ENCODE data around the gene PTPN1.

Gene PTPN1

DNA sequence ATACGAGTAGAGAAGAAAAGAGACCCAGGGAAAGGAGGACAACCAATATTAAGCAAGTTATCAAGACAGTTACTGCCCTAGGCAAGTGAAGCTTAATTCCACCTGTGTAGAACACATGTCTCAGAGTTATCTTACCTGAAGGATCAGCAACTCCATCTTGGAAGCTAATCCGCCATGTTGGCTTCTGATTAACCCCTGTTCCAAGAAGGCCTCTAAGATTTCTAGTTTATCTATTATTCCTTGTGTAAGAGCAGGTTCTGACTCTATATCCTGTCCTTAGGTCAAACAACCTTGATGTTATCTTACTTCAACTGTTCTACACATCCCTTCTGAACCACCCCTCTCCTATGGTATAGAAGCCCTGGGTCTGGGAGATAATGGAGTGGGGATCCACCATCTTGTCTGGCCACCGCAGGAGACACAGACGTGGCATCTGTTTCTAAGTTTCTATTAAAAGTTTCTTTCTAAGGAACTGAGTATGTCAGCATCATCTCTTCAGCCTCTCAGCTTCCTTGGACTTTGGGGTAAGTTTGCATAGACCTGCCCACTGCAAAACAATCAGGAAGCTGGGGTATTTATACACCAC lies 27.7 kb upstream of the PTPN1 start:
- no peaks in the 10 kb centered on the region for H3K79me2 ChIP-seq (ENCODE audit: control insufficient read depth, insufficient read depth, low read length, unreplicated experiment)
- no peak overlapping the region for H2AFZ ChIP-seq (ENCODE audit: low read length, unreplicated experiment)
- no peak overlapping the region; the same call in 1 of the 2 replicates for H3K4me3 ChIP-seq (ENCODE audit: low read depth, low read length)
- no peak overlapping the region for H3K27ac ChIP-seq (ENCODE audit: low read depth, low read length)
- H3K27me3 ChIP-seq (ENCODE audit: insufficient read depth, low read length): no peaks in the 10 kb centered on the region
- H3K4me1 ChIP-seq (ENCODE audit: control insufficient read depth, insufficient read depth, low read length, unreplicated experiment): peaks cover 13% of the 10 kb centered on the region
- H3K36me3 ChIP-seq (ENCODE audit: insufficient read depth, low read length): no peaks in the 10 kb centered on the region

DNA sequence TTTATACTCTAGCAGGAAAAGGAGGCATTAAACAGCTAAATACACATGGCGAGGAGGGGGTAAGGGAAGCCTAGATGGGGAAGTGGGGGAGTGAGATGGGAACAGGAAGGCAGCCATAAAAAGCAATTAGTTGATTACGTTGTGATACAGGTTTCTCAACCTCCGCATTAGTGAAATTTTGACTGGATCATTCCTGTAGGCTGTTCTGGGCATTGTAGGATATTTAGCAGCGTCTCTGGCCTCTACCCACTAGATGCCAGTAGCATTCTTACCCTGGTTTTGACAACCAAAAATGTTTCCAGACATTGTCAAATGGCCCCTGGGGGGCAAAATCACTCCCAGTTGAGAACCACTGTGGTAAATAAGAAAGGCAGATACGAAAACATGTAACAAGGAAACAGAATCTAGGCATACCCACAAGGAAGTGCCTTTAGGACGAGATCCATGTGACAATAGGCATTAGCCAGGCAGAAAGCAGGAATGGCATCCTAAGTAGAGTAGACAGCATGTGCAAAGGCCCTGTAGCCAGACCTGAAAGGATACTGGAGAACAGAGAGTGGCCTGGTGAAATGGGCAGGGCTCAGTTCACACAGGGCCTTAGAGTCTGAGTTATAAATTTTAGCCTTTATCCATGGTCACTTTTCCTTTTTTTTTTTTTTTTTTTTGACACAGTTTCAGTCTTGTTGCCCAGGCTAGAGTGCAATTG lies 25.8 kb upstream of the PTPN1 start:
- Histone ChIP-seq H3K79me2 (ENCODE audit: control insufficient read depth, insufficient read depth, low read length, unreplicated experiment) (no peaks in the 10 kb centered on the region), H3K27ac (ENCODE audit: low read depth, low read length) (peak overlapping the region; percentile 88), H3K36me3 (ENCODE audit: insufficient read depth, low read length) (no peaks in the 10 kb centered on the region), H3K27me3 (ENCODE audit: insufficient read depth, low read length) (no peaks in the 10 kb centered on the region), H3K4me3 (ENCODE audit: low read depth, low read length) (peak overlapping the region; percentile 70), H2AFZ (ENCODE audit: low read length, unreplicated experiment) (peak overlapping the region; percentile 40), H3K4me1 (ENCODE audit: control insufficient read depth, insufficient read depth, low read length, unreplicated experiment) (peaks cover 13% of the 10 kb centered on the region)

DNA sequence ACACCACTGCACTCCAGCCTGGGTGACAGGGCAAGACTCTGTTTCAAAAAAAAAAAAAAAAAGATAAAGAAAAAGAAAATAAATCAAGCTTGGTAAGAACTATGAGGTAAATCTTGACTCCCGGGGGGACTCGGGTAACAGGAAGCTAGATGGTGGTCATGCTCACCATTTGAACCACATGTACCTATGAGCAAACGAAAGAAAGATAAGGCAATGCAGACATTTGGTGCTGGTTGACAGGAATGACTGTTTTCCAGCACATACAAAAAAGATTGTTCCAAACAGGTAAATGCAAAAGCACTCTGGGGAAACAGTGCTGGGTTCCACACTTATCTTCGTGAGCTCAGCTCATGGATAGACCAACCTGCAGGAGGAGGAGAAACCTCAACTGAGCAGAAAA lies 22.8 kb upstream of the PTPN1 start:
- Histone ChIP-seq H2AFZ (ENCODE audit: low read length, unreplicated experiment) (no peak overlapping the region), H3K4me3 (ENCODE audit: low read depth, low read length) (no peak overlapping the region), H3K4me1 (ENCODE audit: control insufficient read depth, insufficient read depth, low read length, unreplicated experiment) (peaks cover 19% of the 10 kb centered on the region), H3K27me3 (ENCODE audit: insufficient read depth, low read length) (no peaks in the 10 kb centered on the region), H3K27ac (ENCODE audit: low read depth, low read length) (no peak overlapping the region), H3K79me2 (ENCODE audit: control insufficient read depth, insufficient read depth, low read length, unreplicated experiment) (no peaks in the 10 kb centered on the region), H3K36me3 (ENCODE audit: insufficient read depth, low read length) (no peaks in the 10 kb centered on the region)

DNA sequence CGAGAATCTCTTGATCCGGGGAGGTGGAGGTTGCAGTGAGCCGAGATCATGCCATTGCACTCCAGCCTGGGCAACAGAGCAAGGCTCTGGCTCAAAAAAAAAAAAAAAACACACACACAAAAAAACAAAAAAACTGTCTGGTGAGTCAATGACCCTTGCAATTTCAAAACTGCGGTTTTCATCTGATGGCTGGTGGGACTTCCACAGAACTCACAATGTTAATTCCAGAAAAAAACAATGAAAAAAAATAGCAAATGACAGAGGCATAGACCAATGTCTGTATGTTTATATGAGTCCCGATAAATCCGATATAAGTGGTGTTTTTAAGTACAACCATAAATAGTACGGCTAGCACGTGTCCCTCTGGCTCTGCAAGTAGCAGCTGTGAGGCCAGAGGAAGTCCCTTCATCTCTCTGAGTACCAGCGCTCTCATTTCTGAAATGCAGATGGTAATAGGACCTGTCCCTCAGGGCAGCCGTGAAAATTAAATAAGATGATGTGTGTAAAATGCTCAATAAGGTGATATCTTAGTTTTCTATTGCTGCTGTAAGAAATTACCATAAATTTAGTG lies 21.9 kb upstream of the PTPN1 start:
- peaks cover 26% of the 10 kb centered on the region for H3K4me1 ChIP-seq (ENCODE audit: control insufficient read depth, insufficient read depth, low read length, unreplicated experiment)
- no peak overlapping the region for H3K27ac ChIP-seq (ENCODE audit: low read depth, low read length)
- no peak overlapping the region for H2AFZ ChIP-seq (ENCODE audit: low read length, unreplicated experiment)
- H3K4me3 ChIP-seq (ENCODE audit: low read depth, low read length): no peak overlapping the region
- no peaks in the 10 kb centered on the region for H3K79me2 ChIP-seq (ENCODE audit: control insufficient read depth, insufficient read depth, low read length, unreplicated experiment)
- H3K27me3 ChIP-seq (ENCODE audit: insufficient read depth, low read length): no peaks in the 10 kb centered on the region
- H3K36me3 ChIP-seq (ENCODE audit: insufficient read depth, low read length): no peaks in the 10 kb centered on the region

- H2AFZ ChIP-seq (ENCODE audit: low read length, unreplicated experiment): no peak overlapping the region
- H3K36me3 ChIP-seq (ENCODE audit: insufficient read depth, low read length): no peaks in the 10 kb centered on the region
- no peak overlapping the region for H3K4me3 ChIP-seq (ENCODE audit: low read depth, low read length)
- peak overlapping the region; percentile 36; the same call in 1 of the 2 replicates for H3K27ac ChIP-seq (ENCODE audit: low read depth, low read length)
- H3K27me3 ChIP-seq (ENCODE audit: insufficient read depth, low read length): no peaks in the 10 kb centered on the region
- H3K4me1 ChIP-seq (ENCODE audit: control insufficient read depth, insufficient read depth, low read length, unreplicated experiment): peaks cover 25% of the 10 kb centered on the region
- H3K79me2 ChIP-seq (ENCODE audit: control insufficient read depth, insufficient read depth, low read length, unreplicated experiment): no peaks in the 10 kb centered on the region
Observed at GRCh38 chr20:50491168-50491567, 19.0 kb upstream of the PTPN1 start.

GRCh38 chr20:50491926-50492634 lies 18.1 kb upstream of the PTPN1 start:
- no peaks in the 10 kb centered on the region for H3K36me3 ChIP-seq (ENCODE audit: insufficient read depth, low read length)
- no peaks in the 10 kb centered on the region for H3K79me2 ChIP-seq (ENCODE audit: control insufficient read depth, insufficient read depth, low read length, unreplicated experiment)
- no peak overlapping the region for H2AFZ ChIP-seq (ENCODE audit: low read length, unreplicated experiment)
- peak overlapping the region; percentile 77 for H3K27ac ChIP-seq (ENCODE audit: low read depth, low read length)
- no peaks in the 10 kb centered on the region for H3K27me3 ChIP-seq (ENCODE audit: insufficient read depth, low read length)
- H3K4me3 ChIP-seq (ENCODE audit: low read depth, low read length): no peak overlapping the region
- H3K4me1 ChIP-seq (ENCODE audit: control insufficient read depth, insufficient read depth, low read length, unreplicated experiment): peaks cover 33% of the 10 kb centered on the region

GRCh38 chr20:50493881-50494253 lies 16.3 kb upstream of the PTPN1 start:
- H3K27me3 ChIP-seq (ENCODE audit: insufficient read depth, low read length): no peaks in the 10 kb centered on the region
- peaks cover 48% of the 10 kb centered on the region for H3K4me1 ChIP-seq (ENCODE audit: control insufficient read depth, insufficient read depth, low read length, unreplicated experiment)
- peak overlapping the region; percentile 77; the same call in 1 of the 2 replicates for H3K27ac ChIP-seq (ENCODE audit: low read depth, low read length)
- H3K4me3 ChIP-seq (ENCODE audit: low read depth, low read length): no peak overlapping the region
- no peaks in the 10 kb centered on the region for H3K79me2 ChIP-seq (ENCODE audit: control insufficient read depth, insufficient read depth, low read length, unreplicated experiment)
- no peak overlapping the region for H2AFZ ChIP-seq (ENCODE audit: low read length, unreplicated experiment)
- no peaks in the 10 kb centered on the region for H3K36me3 ChIP-seq (ENCODE audit: insufficient read depth, low read length)

- no peaks in the 10 kb centered on the region for H3K27me3 ChIP-seq (ENCODE audit: insufficient read depth, low read length)
- no peaks in the 10 kb centered on the region for H3K79me2 ChIP-seq (ENCODE audit: control insufficient read depth, insufficient read depth, low read length, unreplicated experiment)
- H3K36me3 ChIP-seq (ENCODE audit: insufficient read depth, low read length): no peaks in the 10 kb centered on the region
- no peak overlapping the region for H2AFZ ChIP-seq (ENCODE audit: low read length, unreplicated experiment)
- peaks cover 49% of the 10 kb centered on the region for H3K4me1 ChIP-seq (ENCODE audit: control insufficient read depth, insufficient read depth, low read length, unreplicated experiment)
- no peak overlapping the region for H3K4me3 ChIP-seq (ENCODE audit: low read depth, low read length)
- no peak overlapping the region for H3K27ac ChIP-seq (ENCODE audit: low read depth, low read length)
Observed at GRCh38 chr20:50494428-50494827, 15.8 kb upstream of the PTPN1 start.

DNA sequence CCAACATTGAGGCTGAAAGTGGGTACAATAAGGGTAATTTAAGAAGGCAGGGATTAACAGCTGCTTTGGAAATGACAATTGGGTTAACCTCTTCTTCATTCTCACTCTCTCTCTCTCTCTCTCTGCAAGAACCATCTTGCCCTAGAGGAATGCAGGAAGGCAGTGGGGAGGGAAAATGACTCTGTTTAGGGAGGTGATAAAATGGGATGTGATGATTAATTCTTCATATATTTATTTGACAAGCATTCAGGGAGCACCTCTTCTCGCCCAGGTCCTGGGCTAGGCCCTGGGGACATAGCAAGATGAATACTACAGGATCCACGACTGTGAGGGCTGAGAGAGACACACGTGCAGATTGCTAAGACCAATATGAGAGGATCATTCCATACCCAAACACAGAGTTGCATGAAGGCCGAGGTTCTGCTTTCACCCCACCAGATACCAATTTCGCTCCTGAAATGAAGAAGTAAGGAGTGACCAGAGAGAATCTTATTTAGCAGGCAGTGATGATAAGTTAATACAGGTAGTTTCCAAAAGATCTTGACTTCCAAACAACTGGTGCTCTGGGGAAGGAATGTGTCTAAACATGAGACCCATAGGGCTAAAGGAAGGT lies 13.3 kb upstream of the PTPN1 start:
- H3K4me1 ChIP-seq (ENCODE audit: control insufficient read depth, insufficient read depth, low read length, unreplicated experiment): peaks cover 40% of the 10 kb centered on the region
- H2AFZ ChIP-seq (ENCODE audit: low read length, unreplicated experiment): peak overlapping the region; percentile 85
- no peaks in the 10 kb centered on the region for H3K36me3 ChIP-seq (ENCODE audit: insufficient read depth, low read length)
- peak overlapping the region; percentile 92 for H3K27ac ChIP-seq (ENCODE audit: low read depth, low read length)
- H3K79me2 ChIP-seq (ENCODE audit: control insufficient read depth, insufficient read depth, low read length, unreplicated experiment): no peaks in the 10 kb centered on the region
- no peaks in the 10 kb centered on the region for H3K27me3 ChIP-seq (ENCODE audit: insufficient read depth, low read length)
- H3K4me3 ChIP-seq (ENCODE audit: low read depth, low read length): no peak overlapping the region

- peak overlapping the region; percentile 92 for H3K27ac ChIP-seq (ENCODE audit: low read depth, low read length)
- no peaks in the 10 kb centered on the region for H3K79me2 ChIP-seq (ENCODE audit: control insufficient read depth, insufficient read depth, low read length, unreplicated experiment)
- no peak overlapping the region for H3K4me3 ChIP-seq (ENCODE audit: low read depth, low read length)
- no peaks in the 10 kb centered on the region for H3K27me3 ChIP-seq (ENCODE audit: insufficient read depth, low read length)
- no peak overlapping the region for H2AFZ ChIP-seq (ENCODE audit: low read length, unreplicated experiment)
- H3K36me3 ChIP-seq (ENCODE audit: insufficient read depth, low read length): no peaks in the 10 kb centered on the region
- peaks cover 38% of the 10 kb centered on the region for H3K4me1 ChIP-seq (ENCODE audit: control insufficient read depth, insufficient read depth, low read length, unreplicated experiment)
Observed at GRCh38 chr20:50498071-50498776, 12.0 kb upstream of the PTPN1 start.
